Fibroblast of lung (primary cell): ENCODE data around the gene CDCA4.

Experiments used
- CTCF ChIP-seq, 2 donors: IDR thresholded peaks in 1 of 2; conservative IDR thresholded peaks in 1 of 2; 1 replicate in 1 of 2; 2 replicates in 1 of 2; pipeline ENCODE4 v1.5.1; 2011 to 2012; ENCODE audit warnings: low read length in 2 of 2, control low read depth in 1 of 2, inconsistent platforms in 1 of 2, low read depth in 1 of 2, mild to moderate bottlenecking in 1 of 2
- EZH2 ChIP-seq: IDR thresholded peaks from 2 replicates; pipeline ENCODE4 v1.5.1; 2012; ENCODE audit warnings: low read length, control low read depth, mild to moderate bottlenecking; ENCODE audit errors: missing control alignments

- TF ChIP-seq CTCF (conservative IDR thresholded peaks at IDR 0.05 in 1 of 2, IDR thresholded peaks at IDR 0.05 in 1 of 2; ENCODE audit: low read depth in 1 of 2, low read length in 2 of 2) = no peak
- no peak for TF ChIP-seq EZH2
Observed at GRCh38 chr14:105041841-105042765, 21.2 kb upstream of the CDCA4 start.
